Colon (tissue), 2 donors: ENCODE results near the gene HNRNPU.

Source experiments
- FAIRE-seq: peaks from 2 replicates; lab custom pipeline; 2012; peaks lifted over from hg19 to GRCh38; lab: Jason Lieb, UNC
- donor health status: control.
- donor health status: control.

The HNRNPU gene

GRCh38 chr1:244862699-244863490 lies 1.4 kb downstream of the HNRNPU start:
- no peak for FAIRE-seq

GRCh38 chr1:244862354-244862698 lies 2.0 kb downstream of the HNRNPU start:
- no peak for FAIRE-seq

- no peak for FAIRE-seq
These were observed 2.7 kb downstream of the HNRNPU start for GRCh38 chr1:244861683-244862082.

- no peak for FAIRE-seq
These were observed 3.3 kb downstream of the HNRNPU start for GRCh38 chr1:244860914-244861610.

GRCh38 chr1:244860078-244860477 lies 4.3 kb downstream of the HNRNPU start:
- no peak for FAIRE-seq

GRCh38 chr1:244858357-244858756 lies 6.0 kb downstream of the HNRNPU start:
- FAIRE-seq, result no peak

GRCh38 chr1:244857761-244858160 lies 6.6 kb downstream of the HNRNPU start:
- FAIRE-seq, result no peak

GRCh38 chr1:244854865-244855578 lies 9.3 kb downstream of the HNRNPU start:
- FAIRE-seq, result no peak

GRCh38 chr1:244854166-244854565 lies 10.2 kb downstream of the HNRNPU start:
- FAIRE-seq, result no peak

GRCh38 chr1:244852694-244853093 lies 11.6 kb downstream of the HNRNPU start:
- FAIRE-seq, result no peak

- FAIRE-seq, result no peak
These were observed 12.7 kb downstream of the HNRNPU start for GRCh38 chr1:244851546-244852231.

GRCh38 chr1:244850896-244851295 lies 13.4 kb downstream of the HNRNPU start:
- no peak for FAIRE-seq

GRCh38 chr1:244850099-244850852 lies 14.1 kb downstream of the HNRNPU start:
- FAIRE-seq, result no peak

GRCh38 chr1:244849189-244849866 lies 15.0 kb downstream of the HNRNPU start:
- no peak for FAIRE-seq

GRCh38 chr1:244846653-244847052 lies 17.7 kb downstream of the HNRNPU start:
- FAIRE-seq, result no peak

GRCh38 chr1:244844155-244845121 lies 19.9 kb downstream of the HNRNPU start:
- no peak for FAIRE-seq

GRCh38 chr1:244843148-244843978 lies 21.0 kb downstream of the HNRNPU start:
- FAIRE-seq, result no peak

GRCh38 chr1:244841273-244841927 lies 22.9 kb downstream of the HNRNPU start:
- no peak for FAIRE-seq
